HG03103 (cell line): ENCODE measurements around the gene CGRRF1.

ENCODE experiments used
- ATAC-seq: cut with Tn5 transposase; IDR thresholded peaks from one replicate; pipeline ENCODE4 v1.9.1; 2021; ENCODE audit warnings: low read depth; ENCODE audit not compliant: unreplicated experiment

The CGRRF1 gene

GRCh38 chr14:54537651-54538050 lies 27.9 kb downstream of the CGRRF1 start:
- ATAC-seq: no peak

DNA sequence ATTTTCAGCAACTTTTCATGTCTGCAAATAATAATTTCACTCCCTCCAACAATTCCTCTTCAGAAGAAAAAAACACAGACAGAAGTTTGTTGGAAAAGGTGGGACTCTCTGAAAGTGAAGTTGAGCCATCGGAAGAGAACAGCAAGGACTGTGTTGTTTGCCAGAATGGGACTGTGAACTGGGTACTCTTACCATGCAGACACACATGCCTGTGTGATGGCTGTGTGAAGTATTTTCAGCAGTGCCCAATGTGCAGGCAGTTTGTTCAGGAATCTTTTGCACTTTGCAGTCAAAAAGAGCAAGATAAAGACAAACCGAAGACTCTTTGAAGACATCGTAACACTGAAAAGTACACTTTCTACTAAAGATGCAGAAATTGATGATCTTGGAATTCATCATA lies 28.3 kb downstream of the CGRRF1 start:
- ATAC-seq: no peak

- no peak for ATAC-seq
Measured at GRCh38 chr14:54547583-54547982, 37.9 kb downstream of the CGRRF1 start.

DNA sequence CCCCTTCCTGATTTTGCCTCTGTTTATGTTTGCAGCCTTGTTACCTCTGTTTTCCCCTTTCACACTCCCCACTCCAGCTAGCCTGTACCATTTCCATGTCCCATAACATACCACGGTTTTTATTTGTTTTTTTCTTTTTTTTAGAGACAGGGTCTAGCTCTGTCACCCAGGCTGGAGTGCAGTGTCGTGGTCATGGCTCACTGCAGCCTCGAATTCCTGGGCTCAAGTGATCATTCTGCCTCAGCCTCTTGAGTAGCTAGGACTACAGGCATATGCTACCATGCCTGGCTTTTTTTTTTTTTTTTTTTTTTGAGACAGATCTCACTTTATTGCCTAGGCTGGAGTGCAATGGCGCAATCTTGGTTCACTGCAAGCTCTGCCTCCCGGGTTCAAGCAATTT lies 38.8 kb downstream of the CGRRF1 start:
- ATAC-seq: no peak

DNA sequence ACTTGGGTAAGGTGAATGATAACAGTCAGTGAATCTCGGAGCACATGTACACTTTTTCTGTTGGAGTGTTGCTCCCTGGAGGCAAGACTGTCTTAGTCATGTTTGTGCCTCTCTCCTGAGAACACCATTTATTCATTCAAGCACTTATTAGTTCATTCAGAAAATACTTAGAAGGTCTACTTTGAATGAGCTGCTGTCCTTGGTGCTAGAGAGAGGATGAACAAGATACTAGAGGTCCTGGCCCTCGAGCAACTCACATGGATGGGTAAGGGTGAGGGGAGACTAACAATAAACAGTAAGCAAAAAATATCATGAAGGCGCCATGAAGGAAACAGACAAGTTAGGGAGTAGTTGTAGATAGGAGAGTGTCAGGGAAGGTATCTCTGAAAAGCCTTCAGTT lies 40.2 kb downstream of the CGRRF1 start:
- ATAC-seq: no peak

- no peak for ATAC-seq
Measured at GRCh38 chr14:54550514-54550913, 40.8 kb downstream of the CGRRF1 start.

DNA sequence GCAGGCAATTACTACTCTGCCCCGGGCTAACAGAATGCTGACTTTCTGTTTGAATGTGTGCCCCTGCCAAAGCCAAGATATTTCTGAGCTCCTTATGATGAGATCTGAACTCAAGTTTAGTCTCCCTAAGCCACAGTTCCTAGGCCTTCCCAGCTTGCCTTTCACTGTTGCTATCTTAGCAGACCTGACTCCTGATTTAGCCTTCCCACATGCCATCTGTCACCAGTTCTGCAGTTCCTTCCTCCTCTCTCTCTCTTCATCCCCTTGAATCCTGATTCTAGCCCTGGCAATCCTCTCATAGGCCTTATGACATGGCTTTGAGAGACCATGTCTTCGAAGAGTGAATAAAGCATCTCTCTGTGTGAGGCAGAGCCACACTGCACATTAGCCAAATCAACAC lies 44.7 kb downstream of the CGRRF1 start:
- no peak for ATAC-seq

- no peak for ATAC-seq
Measured at GRCh38 chr14:54555651-54556050, 45.9 kb downstream of the CGRRF1 start.

DNA sequence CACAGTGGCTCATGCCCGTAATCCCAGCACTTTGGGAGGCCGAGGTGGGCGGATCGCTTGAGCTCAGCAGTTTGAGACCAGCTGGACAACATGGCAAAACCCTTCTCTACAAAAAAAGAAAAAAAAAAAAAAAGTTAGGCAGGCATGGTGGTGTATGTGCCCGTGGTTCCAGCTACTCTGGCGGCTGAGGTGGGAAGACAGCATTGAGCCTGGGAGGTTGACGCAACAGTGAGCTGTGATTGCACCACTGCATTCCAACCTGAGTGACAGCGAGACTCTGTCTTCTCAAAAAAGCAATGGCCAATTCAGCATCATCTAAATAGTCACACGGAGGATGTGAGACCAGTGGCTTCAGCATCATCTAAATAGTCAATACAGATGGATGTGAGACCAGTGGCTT lies 46.8 kb downstream of the CGRRF1 start:
- ATAC-seq: no peak

DNA sequence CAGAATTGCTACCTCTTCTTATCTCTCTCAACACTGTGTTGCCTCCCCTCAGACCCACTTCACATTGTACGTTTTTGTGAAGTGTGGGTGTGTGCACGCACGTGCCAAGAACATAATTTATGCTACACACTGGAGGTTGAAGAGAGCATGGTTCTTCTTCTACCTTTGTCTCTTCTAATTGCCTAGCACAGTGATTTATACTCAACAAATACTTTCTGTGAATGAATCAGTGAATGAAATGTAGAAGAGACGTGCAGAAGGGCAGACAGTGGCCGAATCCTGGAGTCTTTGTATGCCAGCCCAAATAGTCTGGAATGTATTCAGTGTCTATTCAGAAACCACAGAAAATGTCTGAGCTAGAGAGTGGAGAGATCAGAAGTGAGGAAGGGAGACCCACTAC lies 52.6 kb downstream of the CGRRF1 start:
- no peak for ATAC-seq

DNA sequence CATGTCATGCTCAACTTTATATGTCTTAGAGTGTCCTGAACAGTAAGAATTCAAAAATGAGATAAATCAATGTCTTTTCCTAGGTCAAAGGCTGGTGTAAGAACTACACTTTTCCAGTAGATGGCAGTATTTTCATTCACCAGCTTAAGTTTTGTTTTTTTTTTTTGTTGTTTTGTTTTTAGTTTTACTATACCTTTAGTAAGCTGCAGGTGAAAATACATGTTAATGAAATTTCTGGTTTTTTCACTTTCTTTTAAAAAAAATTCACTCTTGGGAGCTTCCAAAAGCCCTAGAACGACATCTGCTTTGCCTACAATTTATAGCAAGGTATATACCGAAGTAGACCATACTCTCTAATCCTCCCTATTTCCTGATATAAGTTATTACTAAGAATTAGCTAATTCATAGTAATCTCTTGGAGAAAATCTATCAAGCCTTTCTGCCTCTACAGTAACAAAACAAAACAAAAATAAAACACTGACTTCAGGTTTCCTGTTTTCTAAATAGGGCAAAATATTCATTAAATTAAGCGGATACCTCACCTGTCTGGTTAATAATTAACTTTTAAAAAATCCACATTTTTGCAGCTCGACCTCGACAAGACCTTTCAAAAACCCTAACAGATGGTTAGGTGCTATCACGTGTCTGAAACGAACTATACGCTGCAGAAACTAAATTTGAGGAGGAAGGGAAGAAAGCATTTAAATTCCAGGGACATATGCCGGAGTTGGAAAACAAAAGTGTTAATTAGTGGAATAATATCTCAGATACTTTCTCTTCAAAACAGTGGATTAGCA lies 54.6 kb downstream of the CGRRF1 start:
- ATAC-seq: no peak

DNA sequence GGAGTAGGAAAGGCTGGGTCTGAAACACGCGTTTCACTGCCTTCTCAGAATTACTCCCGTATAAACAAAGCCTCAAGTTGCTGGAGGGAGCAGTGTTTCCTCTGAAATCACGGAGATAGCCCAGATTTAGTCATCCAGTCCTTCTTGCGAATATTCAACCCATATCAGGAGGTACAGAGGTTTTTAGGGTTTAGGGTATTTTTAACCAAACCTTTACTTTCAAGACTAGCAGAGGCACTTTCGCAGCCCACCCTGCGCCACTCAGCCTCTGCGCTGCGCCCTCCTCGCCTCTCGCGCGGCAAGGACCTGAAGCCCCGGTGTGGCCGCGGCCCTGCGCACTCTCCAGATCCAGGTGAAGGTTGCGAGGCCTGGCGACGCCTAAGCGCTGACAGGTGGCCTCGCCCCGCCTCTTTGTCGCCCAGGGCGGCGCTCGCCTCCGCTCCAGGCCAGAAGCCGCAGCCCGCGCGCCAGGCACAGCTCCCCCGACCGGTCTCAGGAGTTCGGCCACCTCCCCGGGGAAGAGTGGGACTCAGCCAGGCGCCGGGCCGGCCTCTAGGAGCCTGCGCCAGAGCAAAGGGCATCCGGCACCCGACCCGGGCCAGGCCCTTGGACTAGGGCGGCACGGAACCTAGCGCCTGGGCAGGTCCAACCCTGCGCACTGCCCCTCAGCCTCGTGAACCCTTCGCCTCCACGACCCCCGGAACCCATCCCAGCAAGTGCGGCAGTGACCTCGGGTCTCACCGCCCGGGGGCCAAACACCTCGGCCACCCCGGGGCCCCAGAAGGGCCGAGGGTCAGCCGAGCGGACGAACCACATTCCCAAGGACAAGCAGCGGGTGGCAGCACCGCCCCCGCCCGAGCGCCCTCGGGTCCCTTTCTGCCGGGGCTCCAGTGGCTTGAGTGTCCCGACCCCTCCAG lies 55.4 kb downstream of the CGRRF1 start:
- peak; percentile 32 for ATAC-seq

- ATAC-seq: peak; percentile 41
Measured at GRCh38 chr14:54565785-54566409, 56.2 kb downstream of the CGRRF1 start.

- peak; percentile 38 for ATAC-seq
Measured at GRCh38 chr14:54566410-54567223, 56.9 kb downstream of the CGRRF1 start, which contains the start of gene SAMD4A. TSS of gene SAMD4A (plus strand) at chr14:54567128. CDS start at chr14:54567917, 789 bp downstream.

DNA sequence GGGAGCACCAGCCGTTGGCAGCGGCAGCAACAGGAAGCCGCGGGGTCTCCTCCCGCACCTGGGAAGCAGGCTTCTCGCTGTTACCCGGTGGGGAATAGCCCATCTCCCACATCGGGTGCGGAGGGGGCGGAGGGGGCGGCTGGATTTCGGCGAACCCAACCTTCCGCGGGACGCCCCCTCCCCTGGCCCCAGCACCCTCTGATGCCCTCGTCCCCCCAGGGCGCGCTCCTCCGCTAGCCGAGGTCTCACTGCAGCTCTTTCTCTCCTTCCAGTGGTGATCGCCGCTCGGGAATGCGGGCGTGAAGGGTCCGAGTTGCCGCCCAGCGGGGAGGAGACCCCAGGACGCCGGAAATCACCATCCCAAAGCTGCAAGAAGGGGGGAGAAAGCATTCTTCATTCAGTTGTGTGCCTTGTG lies 57.5 kb downstream of the CGRRF1 start:
- no peak for ATAC-seq

- no peak for ATAC-seq
Measured at GRCh38 chr14:54567639-54568561, 58.2 kb downstream of the CGRRF1 start.

- no peak for ATAC-seq
Measured at GRCh38 chr14:54568821-54569595, 59.3 kb downstream of the CGRRF1 start.

DNA sequence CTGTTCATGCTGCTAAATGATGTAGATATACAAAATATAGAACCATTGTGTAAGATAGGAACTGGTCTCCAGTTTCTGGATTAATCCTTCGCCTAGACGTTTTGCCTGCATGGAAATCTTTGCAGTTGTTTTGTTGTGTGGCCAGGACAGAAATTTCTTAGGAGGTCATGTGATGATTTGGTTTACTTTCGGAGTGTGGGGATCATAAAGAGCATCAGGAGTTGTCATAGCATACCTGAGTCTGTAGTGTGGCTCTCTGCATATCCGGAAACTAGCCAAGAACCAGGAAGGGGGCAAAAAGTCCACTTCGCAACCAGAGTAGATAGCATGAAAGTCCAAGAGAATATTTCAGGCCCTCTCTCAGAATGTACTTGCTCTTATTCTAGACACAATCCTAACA lies 60.3 kb downstream of the CGRRF1 start:
- no peak for ATAC-seq
